H7 (cell line): ENCODE measurements around the gene MTOR. TPM values are rescaled to one million over a fixed set of nuclear protein-coding genes. Genes with fewer than 3 reads are reported as not detected.

Experiments used
- DNase-seq: peaks from one replicate; pipeline ENCODE4 v3.0.0; 2012
- H3K27me3 ChIP-seq: 2 replicates; pipeline ENCODE4 v1.6.0; 2011; ENCODE audit warnings: mild to moderate bottlenecking, low read length; ENCODE audit not compliant: control insufficient read depth, insufficient read depth
- H3K36me3 ChIP-seq: replicated peaks from 2 replicates; pipeline ENCODE4 v1.5.1; 2011; ENCODE audit warnings: low read length; ENCODE audit not compliant: control insufficient read depth, insufficient read depth
- H3K4me3 ChIP-seq: 2 replicates; pipeline ENCODE4 v1.5.1; 2011; ENCODE audit warnings: low read depth, mild to moderate bottlenecking, control low read depth, low read length, moderate library complexity; ENCODE audit not compliant: insufficient read depth
- total RNA-seq: library from RNA; depleted of rRNA; stranded (reverse); fragments of >200 nt; shearing (Covaris generic); gene quantifications from 2 replicates; pipeline ENCODE4 v1.2.3, GENCODE V29; 2014; rRNA removed

Gene MTOR
- total RNA-seq, 1 experiment from 2014 or later = 74.4 TPM

GRCh38 chr1:11059155-11059967 is 203.0 kb downstream of the MTOR start:
- DNase-seq = peak; percentile 85

GRCh38 chr1:11058595-11059154 is 203.7 kb downstream of the MTOR start:
- DNase-seq = peak; percentile 72
- H3K4me3 ChIP-seq = peak overlapping the region; percentile 98
- H3K27me3 ChIP-seq = no peaks in the 10 kb centered on the region
- H3K36me3 ChIP-seq = peaks cover 17% of the 10 kb centered on the region

More at GRCh38 chr1:11059155-11059967, 203.0 kb downstream of the MTOR start:
- Histone ChIP-seq H3K4me3 (peak overlapping the region; percentile 98), H3K27me3 (no peaks in the 10 kb centered on the region), H3K36me3 (peaks cover 17% of the 10 kb centered on the region)

- peaks cover 17% of the 10 kb centered on the region for H3K36me3 ChIP-seq
- H3K4me3 ChIP-seq = no peak overlapping the region
- DNase-seq = no peak
- H3K27me3 ChIP-seq = no peaks in the 10 kb centered on the region
Observed at GRCh38 chr1:11058026-11058425, 204.3 kb downstream of the MTOR start.

DNA sequence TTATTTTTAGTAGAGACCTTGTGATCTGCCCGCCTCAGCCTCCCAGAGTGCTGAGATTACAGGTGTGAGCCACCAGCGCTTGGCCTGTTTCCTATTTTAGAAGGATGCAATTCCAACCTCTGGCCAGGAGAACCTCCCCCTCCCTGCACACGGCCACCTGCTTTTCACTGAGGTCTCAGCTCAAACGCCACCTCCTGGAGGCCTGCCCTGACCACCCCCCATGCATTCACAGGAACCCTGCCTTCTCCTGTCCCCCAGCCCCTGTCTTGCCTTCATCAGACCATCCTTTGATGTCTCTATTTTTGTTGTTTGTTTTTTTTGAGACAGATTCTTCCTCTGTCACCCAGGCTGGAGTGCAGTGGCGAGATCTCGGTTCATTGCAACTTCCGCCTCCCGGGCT is 204.9 kb downstream of the MTOR start:
- no peaks in the 10 kb centered on the region for H3K27me3 ChIP-seq

More for the DNA sequence above, 204.9 kb downstream of the MTOR start:
- H3K4me3 ChIP-seq = no peak overlapping the region
- DNase-seq = peak; percentile 65
- peaks cover 17% of the 10 kb centered on the region for H3K36me3 ChIP-seq

Other genes with a start within 250 kb of the MTOR start
- 91.4 and 96.7 TPM in 2 replicates for gene TARDBP, start 249.9 kb downstream of the MTOR start, total RNA-seq
- gene MASP2, start 215.3 kb downstream of the MTOR start, total RNA-seq = 0.17 and 0.63 TPM in 2 replicates
- 110 and 111 TPM in 2 replicates for gene SRM, start 202.5 kb downstream of the MTOR start, total RNA-seq
- gene EXOSC10, start 162.7 kb downstream of the MTOR start, total RNA-seq = 124 and 141 TPM in 2 replicates
- gene ANGPTL7, start 73.2 kb downstream of the MTOR start, total RNA-seq = not detected in 2 replicates
- 26.2 and 27.6 TPM in 2 replicates for gene UBIAD1, start 10.6 kb upstream of the MTOR start, total RNA-seq
- gene DISP3, start 216.6 kb upstream of the MTOR start, total RNA-seq = 5.8 and 6.1 TPM in 2 replicates